ENCODE results near the gene POLL. TPM values are rescaled to one million over a fixed set of nuclear protein-coding genes. Genes with fewer than 3 reads are reported as not detected.

Gene POLL
- total and polyA plus RNA-seq, 2 donors (not counting 3 experiments of a cell fraction or from before 2014, with no cell fraction given) = 34.3 to 42.3 TPM

GRCh38 chr10:101560298-101561067 is 27.6 kb downstream of the POLL start:
- no peaks in the 10 kb centered on the region for H3K36me3 ChIP-seq (ENCODE audit: control insufficient read depth in 2 of 2, extremely low read depth in 1 of 2, insufficient read depth in 2 of 2, low read length in 2 of 2)
- TF ChIP-seq EZH2 (IDR thresholded peaks at IDR 0.05; ENCODE audit: borderline replicate concordance, low read depth, low read length, severe bottlenecking) = no peak
- TF ChIP-seq CTCF (IDR thresholded peaks at IDR 0.05; ENCODE audit: extremely low read depth in 1 of 2, insufficient read depth in 1 of 2, low read depth in 1 of 2, low read length in 2 of 2) = no peak
- TF ChIP-seq MAX (IDR thresholded peaks at IDR 0.05; ENCODE audit: insufficient read depth, insufficient read length) = no peak
- TF ChIP-seq JUN (IDR thresholded peaks at IDR 0.05; ENCODE audit: borderline replicate concordance, insufficient read depth, insufficient read length, low read depth) = no peak
- H3K9me1 ChIP-seq (replicated peaks; ENCODE audit: control insufficient read depth, extremely low read depth, insufficient read depth, low read length) = no peaks in the 10 kb centered on the region
- no peak overlapping the region for H3K4me2 ChIP-seq (ENCODE audit: insufficient read depth, low read length)
- peaks cover 3 to 4% of the 10 kb centered on the region in 2 experiments for H3K27me3 ChIP-seq (ENCODE audit: control insufficient read depth in 2 of 2, insufficient read depth in 2 of 2, low read length in 2 of 2)
- H3K9ac ChIP-seq (replicated peaks; ENCODE audit: extremely low read depth, insufficient read depth, low read length) = no peak overlapping the region
- H2AFZ ChIP-seq (ENCODE audit: low read depth, low read length) = no peak overlapping the region
- ChIA-PET CTCF (interaction anchor here (1.5 kb wide), 1 partner anchor 10 kb away, joined by 7 read pairs; no protein-coding TSS in a partner anchor), POLR2A (no interaction called here)
- DNase-seq (ENCODE audit: low read depth, low spot score) (no peak), FAIRE-seq (no peak)
- dilution Hi-C loops (cut with MboI; ENCODE audit: extremely low pct_ligation_motif_present, low sequenced_read_pairs) = no loop called here
- no peak overlapping the region for H3K27ac ChIP-seq (ENCODE audit: insufficient read depth, low read depth, low read length)
- H3K9me3 ChIP-seq (replicated peaks; ENCODE audit: control insufficient read depth, insufficient read depth, low read length) = no peaks in the 10 kb centered on the region
- H4K20me1 ChIP-seq (replicated peaks; ENCODE audit: control insufficient read depth, extremely low read depth, insufficient read depth, low read length) = no peaks in the 10 kb centered on the region
- no TSS peak for BruUV-seq (replicated peaks)
- no peaks in the 10 kb centered on the region for H3K79me2 ChIP-seq (ENCODE audit: control insufficient read depth, insufficient read depth, low read length)
- intact Hi-C loops (cut with micrococcal nuclease) = no loop called here
- H3K4me1 ChIP-seq (ENCODE audit: control insufficient read depth, extremely low read depth, insufficient read depth, low read length) = no peaks in the 10 kb centered on the region
- H3K4me3 ChIP-seq (replicated peaks in 1 of 3; ENCODE audit: insufficient read depth in 1 of 3, low read depth in 1 of 3, low read length in 3 of 3) = no peak overlapping the region

All from endothelial cell of umbilical vein (primary cell).